SK-N-SH (cell line): ENCODE measurements around the gene ARIH2.

Experiments
- EZH2phosphoT487 ChIP-seq: fragments of 200-600 bp; sonication (generic); IDR thresholded peaks from 2 replicates; pipeline ENCODE4 v1.6.1; 2017; ENCODE audit warnings: low read depth, mixed run types, mild to moderate bottlenecking, antibody characterized with exemption, moderate library complexity, borderline replicate concordance
- GATA2 ChIP-seq: sonication (generic); formaldehyde crosslinking; IDR thresholded peaks from 2 replicates; pipeline ENCODE4 v1.5.0; 2020; ENCODE audit warnings: mild to moderate bottlenecking, missing genetic modification reagents
- MXI1 ChIP-seq: IDR thresholded peaks from 2 replicates; pipeline ENCODE4 v1.6.1; 2012; ENCODE audit warnings: mild to moderate bottlenecking, low read depth, low read length, improper control_type of control experiment
- POLR2AphosphoS5 ChIP-seq: IDR thresholded peaks from 2 replicates; pipeline ENCODE4 v1.6.1; 2012; ENCODE audit warnings: low read depth, low read length
- RAD21 ChIP-seq: IDR thresholded peaks from 2 replicates; pipeline ENCODE4 v1.6.1; 2012; ENCODE audit warnings: mild to moderate bottlenecking, low read length
- RCOR1 ChIP-seq: fragments of 150-350 bp; IDR thresholded peaks from 2 replicates; pipeline ENCODE4 v1.6.1; 2017; ENCODE audit warnings: antibody characterized with exemption, low read length
- SIN3A ChIP-seq: IDR thresholded peaks from 2 replicates; pipeline ENCODE4 v1.6.1; 2012; ENCODE audit warnings: low read depth, mild to moderate bottlenecking, low read length, moderate library complexity, borderline replicate concordance
- SMC3 ChIP-seq: IDR thresholded peaks from 2 replicates; pipeline ENCODE4 v1.6.1; 2012; ENCODE audit warnings: low read depth, low read length, improper control_type of control experiment
- TAF1 ChIP-seq: IDR thresholded peaks from 2 replicates; pipeline ENCODE4 v1.6.1; 2012; ENCODE audit warnings: low read depth, mild to moderate bottlenecking, low read length, moderate library complexity, borderline replicate concordance
- TF ChIP-seq, protein P1 (sequence below): fragments of 200-600 bp; sonication (generic); IDR thresholded peaks from 2 replicates; pipeline ENCODE4 v1.6.1; 2017; ENCODE audit warnings: antibody characterized with exemption, mild to moderate bottlenecking, moderate library complexity
- TF ChIP-seq, protein P2 (sequence below): IDR thresholded peaks from 2 replicates; pipeline ENCODE4 v1.4.0; 2012; ENCODE audit warnings: low read depth
- TF ChIP-seq, protein P3 (sequence below): IDR thresholded peaks from 2 replicates; pipeline ENCODE4 v1.4.0; 2012; ENCODE audit warnings: low read depth, borderline replicate concordance
- TF ChIP-seq, protein P4 (sequence below): IDR thresholded peaks from 2 replicates; pipeline ENCODE4; 2012

DNA sequence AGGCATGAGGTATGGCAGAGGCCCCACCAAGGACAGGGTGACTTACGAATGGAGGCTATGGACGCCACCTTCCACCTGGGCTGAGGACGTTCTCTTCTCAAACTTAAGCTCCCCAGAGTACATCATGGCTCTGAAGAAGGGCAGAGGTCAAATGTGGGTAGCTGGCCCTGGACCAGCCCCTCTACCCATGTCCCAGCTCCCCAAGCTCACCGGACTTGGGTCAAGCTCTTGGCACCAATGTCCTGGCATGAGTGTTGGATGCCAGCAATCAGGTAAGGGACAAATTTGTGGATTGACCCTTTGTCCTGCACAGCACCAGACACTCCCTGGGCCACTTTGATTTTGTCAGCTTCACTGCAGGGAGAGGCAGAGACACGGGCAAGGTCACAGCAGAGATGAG lies 105.8 kb downstream of the ARIH2 start:
- TF ChIP-seq, protein P1, sequence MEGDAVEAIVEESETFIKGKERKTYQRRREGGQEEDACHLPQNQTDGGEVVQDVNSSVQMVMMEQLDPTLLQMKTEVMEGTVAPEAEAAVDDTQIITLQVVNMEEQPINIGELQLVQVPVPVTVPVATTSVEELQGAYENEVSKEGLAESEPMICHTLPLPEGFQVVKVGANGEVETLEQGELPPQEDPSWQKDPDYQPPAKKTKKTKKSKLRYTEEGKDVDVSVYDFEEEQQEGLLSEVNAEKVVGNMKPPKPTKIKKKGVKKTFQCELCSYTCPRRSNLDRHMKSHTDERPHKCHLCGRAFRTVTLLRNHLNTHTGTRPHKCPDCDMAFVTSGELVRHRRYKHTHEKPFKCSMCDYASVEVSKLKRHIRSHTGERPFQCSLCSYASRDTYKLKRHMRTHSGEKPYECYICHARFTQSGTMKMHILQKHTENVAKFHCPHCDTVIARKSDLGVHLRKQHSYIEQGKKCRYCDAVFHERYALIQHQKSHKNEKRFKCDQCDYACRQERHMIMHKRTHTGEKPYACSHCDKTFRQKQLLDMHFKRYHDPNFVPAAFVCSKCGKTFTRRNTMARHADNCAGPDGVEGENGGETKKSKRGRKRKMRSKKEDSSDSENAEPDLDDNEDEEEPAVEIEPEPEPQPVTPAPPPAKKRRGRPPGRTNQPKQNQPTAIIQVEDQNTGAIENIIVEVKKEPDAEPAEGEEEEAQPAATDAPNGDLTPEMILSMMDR = no peak
- no peak for TF ChIP-seq RAD21
- no peak for TF ChIP-seq EZH2phosphoT487
- TF ChIP-seq, protein P2, sequence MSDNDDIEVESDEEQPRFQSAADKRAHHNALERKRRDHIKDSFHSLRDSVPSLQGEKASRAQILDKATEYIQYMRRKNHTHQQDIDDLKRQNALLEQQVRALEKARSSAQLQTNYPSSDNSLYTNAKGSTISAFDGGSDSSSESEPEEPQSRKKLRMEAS = no peak
- TF ChIP-seq, protein P3, sequence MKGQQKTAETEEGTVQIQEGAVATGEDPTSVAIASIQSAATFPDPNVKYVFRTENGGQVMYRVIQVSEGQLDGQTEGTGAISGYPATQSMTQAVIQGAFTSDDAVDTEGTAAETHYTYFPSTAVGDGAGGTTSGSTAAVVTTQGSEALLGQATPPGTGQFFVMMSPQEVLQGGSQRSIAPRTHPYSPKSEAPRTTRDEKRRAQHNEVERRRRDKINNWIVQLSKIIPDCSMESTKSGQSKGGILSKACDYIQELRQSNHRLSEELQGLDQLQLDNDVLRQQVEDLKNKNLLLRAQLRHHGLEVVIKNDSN = no peak
- TF ChIP-seq, protein P4, sequence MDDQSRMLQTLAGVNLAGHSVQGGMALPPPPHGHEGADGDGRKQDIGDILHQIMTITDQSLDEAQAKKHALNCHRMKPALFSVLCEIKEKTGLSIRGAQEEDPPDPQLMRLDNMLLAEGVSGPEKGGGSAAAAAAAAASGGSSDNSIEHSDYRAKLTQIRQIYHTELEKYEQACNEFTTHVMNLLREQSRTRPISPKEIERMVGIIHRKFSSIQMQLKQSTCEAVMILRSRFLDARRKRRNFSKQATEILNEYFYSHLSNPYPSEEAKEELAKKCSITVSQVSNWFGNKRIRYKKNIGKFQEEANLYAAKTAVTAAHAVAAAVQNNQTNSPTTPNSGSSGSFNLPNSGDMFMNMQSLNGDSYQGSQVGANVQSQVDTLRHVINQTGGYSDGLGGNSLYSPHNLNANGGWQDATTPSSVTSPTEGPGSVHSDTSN = no peak
- TF ChIP-seq SMC3 = no peak
- TF ChIP-seq POLR2AphosphoS5 = no peak
- no peak for TF ChIP-seq RCOR1
- no peak for TF ChIP-seq SIN3A
- TF ChIP-seq GATA2 (CRISPR knock-in tag) = no peak
- no peak for TF ChIP-seq TAF1
- no peak for TF ChIP-seq MXI1
